Subcutaneous preadipocyte (primary cell): ENCODE results near the gene DR1. TPM values are rescaled to one million over a fixed set of nuclear protein-coding genes. Genes with fewer than 3 reads are reported as not detected.

Experiments used
- small RNA-seq: library from RNA; depleted of rRNA; stranded (forward); fragments of <200 nt; gene quantifications from one replicate; pipeline ENCODE3, GENCODE V24; 2012
- total RNA-seq: library from RNA; depleted of rRNA; stranded (reverse); fragments of >200 nt; gene quantifications from 2 replicates; pipeline ENCODE4 v1.2.3, GENCODE V29; 2012

Gene DR1
- 20.9 and 25.8 TPM in 2 replicates for total RNA-seq

DNA sequence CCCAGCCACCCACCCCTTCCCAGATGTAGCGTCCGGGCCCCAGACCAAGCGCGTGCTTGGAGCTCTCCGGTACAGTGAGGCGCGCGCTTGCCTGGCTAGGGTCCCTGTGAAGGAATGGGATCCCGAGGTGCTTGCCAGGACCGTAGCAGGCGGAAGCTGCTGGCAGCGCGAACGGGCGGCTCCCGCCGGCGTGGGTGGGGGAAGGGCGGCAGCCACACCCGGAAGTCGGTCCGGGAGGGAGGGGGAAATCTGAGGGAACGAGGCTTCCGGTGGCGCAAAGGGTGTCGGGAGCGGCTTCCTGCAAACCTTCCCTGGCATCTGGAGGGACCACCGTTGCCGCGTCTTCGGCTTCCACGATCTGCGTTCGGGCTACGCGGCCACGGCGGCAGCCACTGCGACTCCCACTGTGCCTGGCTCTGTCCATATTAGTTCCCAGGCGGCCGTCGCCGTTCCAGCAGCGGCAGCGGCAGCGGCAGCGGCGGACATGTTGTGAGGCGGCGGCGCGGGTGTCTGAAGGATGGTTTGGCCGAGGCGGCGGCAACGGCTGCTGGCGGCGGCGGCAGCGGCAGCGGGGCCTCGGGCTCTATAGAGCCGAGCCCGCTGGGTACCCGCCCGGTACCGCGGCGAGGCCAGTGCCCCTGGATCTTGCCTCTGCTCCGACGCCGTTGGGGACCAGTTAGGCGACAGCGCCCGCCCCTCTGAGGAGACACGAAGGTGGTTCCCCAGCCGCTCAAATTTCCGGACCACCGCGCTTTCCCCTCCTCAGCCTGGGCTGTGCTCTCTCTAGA is at the start of gene DR1:
TSS of gene DR1 (plus strand) at position 275 of the 788 bp plus-strand sequence. CDS start 739 bp downstream, outside the sequence.

Small RNA genes lying within 50 kb of the gene (small RNA-seq; reads per million reads assigned to genes)
- gene RF00019: not detected

Other genes with a start within 250 kb of the DR1 start
- 67.6 and 83.7 TPM in 2 replicates for gene TMED5, start 165.5 kb upstream of the DR1 start, total RNA-seq
- 14.7 and 18.2 TPM in 2 replicates for gene CCDC18, start 165.2 kb upstream of the DR1 start, total RNA-seq
- 3.9 and 5.1 TPM in 2 replicates for gene FNBP1L, start 102.2 kb downstream of the DR1 start, total RNA-seq